ENCODE data around the gene COMMD10. TPM values are rescaled to one million over a fixed set of nuclear protein-coding genes. Genes with fewer than 3 reads are reported as not detected.

The COMMD10 gene
- total and polyA plus RNA-seq, 2 of the 8 experiments (the other 6 are each of a cell fraction or from before 2014, with no cell fraction given), result 16.5 to 43.4 TPM

GRCh38 chr5:116058346-116058936, 26.4 kb upstream of the COMMD10 start:
- no peak overlapping the region for H3K27ac ChIP-seq (ENCODE audit: low read depth, low read length)
- H3K79me1 ChIP-seq (ENCODE audit: low read depth, low read length), result no peaks in the 10 kb centered on the region
- H4K20me1 ChIP-seq (replicated peaks in 1 of 2; ENCODE audit: control insufficient read depth in 1 of 2, insufficient read depth in 2 of 2, low read length in 2 of 2), result no peaks in the 10 kb centered on the region
- H3K36me3 ChIP-seq (ENCODE audit: control insufficient read depth in 2 of 4, insufficient read depth in 4 of 4, low read length in 3 of 4), result no peaks in the 10 kb centered on the region
- H2BK15ac ChIP-seq (ENCODE audit: low read length), result no peak overlapping the region
- CTCF ChIA-PET (ENCODE audit: partially characterized antibody), result interaction anchor here (1.3 kb wide), 2 partner anchors 9 to 10 kb away, joined by 3 read pairs; no protein-coding TSS in a partner anchor
- DNase-seq (ENCODE audit: low read depth in 1 of 2, low spot score in 2 of 2) (no peak), FAIRE-seq (no peak)
- H3K14ac ChIP-seq (ENCODE audit: insufficient read length), result no peak overlapping the region
- H3K4me3 ChIP-seq (ENCODE audit: extremely low read depth in 1 of 4, insufficient read depth in 2 of 4, low read depth in 3 of 4, low read length in 4 of 4), result no peak overlapping the region
- H2BK5ac ChIP-seq (ENCODE audit: low read depth, low read length), result no peak overlapping the region
- no peaks in the 10 kb centered on the region for H3K27me3 ChIP-seq (replicated peaks in 1 of 4; ENCODE audit: control insufficient read depth in 3 of 4, extremely low read depth in 1 of 4, insufficient read depth in 3 of 4, low read length in 3 of 4)
- H3K9me3 ChIP-seq (ENCODE audit: insufficient read depth in 2 of 2, low read depth in 1 of 2, low read length in 1 of 2), result no peaks in the 10 kb centered on the region; a peak in 1 of 4 replicates
- no peak overlapping the region for H2AK5ac ChIP-seq (ENCODE audit: low read depth, low read length)
- H2BK120ac ChIP-seq (replicated peaks; ENCODE audit: low read depth, low read length), result no peak overlapping the region
- no peak overlapping the region for H3K18ac ChIP-seq (ENCODE audit: extremely low read depth, low read length)
- no peak overlapping the region for H3K9ac ChIP-seq (replicated peaks in 1 of 4; ENCODE audit: extremely low read depth in 1 of 4, low read depth in 3 of 4, low read length in 3 of 4)
- H3K23ac ChIP-seq (ENCODE audit: insufficient read length), result no peak overlapping the region
- WGBS, 2 experiments (ENCODE audit: extremely low coverage in 1 of 2, insufficient coverage in 1 of 2, insufficient read length in 1 of 2, insufficient replicate concordance in 2 of 2, low coverage in 1 of 2, low lambda C conversion rate in 2 of 2, missing lambda C conversion rate in 1 of 2), result 93% methylated on average over 13 of the region's 13 CpGs; no CpG with 5 or more reads in 1 of the 2 experiments
- H4K8ac ChIP-seq (ENCODE audit: extremely low read depth, insufficient read depth, low read length), result no peak overlapping the region
- POLR2A ChIA-PET (ENCODE audit: partially characterized antibody), result no interaction called here
- no peaks in the 10 kb centered on the region for H3K23me2 ChIP-seq (ENCODE audit: low read depth, low read length)
- no peak overlapping the region for H4K91ac ChIP-seq (replicated peaks; ENCODE audit: insufficient read length, low read length)
- H2BK12ac ChIP-seq (ENCODE audit: low read depth, low read length), result no peak overlapping the region
- no peak overlapping the region for H4K5ac ChIP-seq (ENCODE audit: insufficient read length, low read depth, low read length)
- H2BK20ac ChIP-seq (ENCODE audit: low read length), result no peak overlapping the region
- H3K56ac ChIP-seq (replicated peaks; ENCODE audit: insufficient read length, low read depth, low read length), result no peak overlapping the region
- H3K79me2 ChIP-seq (ENCODE audit: control insufficient read depth in 1 of 2, insufficient read depth in 2 of 2, low read length in 2 of 2), result no peaks in the 10 kb centered on the region
- no peaks in the 10 kb centered on the region for H3K4me1 ChIP-seq (replicated peaks in 1 of 4; ENCODE audit: control insufficient read depth in 3 of 4, insufficient read depth in 4 of 4, low read length in 3 of 4)
- H3K4ac ChIP-seq (replicated peaks; ENCODE audit: insufficient read length, low read depth, low read length), result no peak overlapping the region
- TF ChIP-seq ASH2L (IDR thresholded peaks at IDR 0.05; ENCODE audit: low read length) (no peak), FOSL1 (IDR thresholded peaks at IDR 0.05; ENCODE audit: insufficient read depth, low read depth, low read length) (no peak), CHD2 (IDR thresholded peaks at IDR 0.05; ENCODE audit: low read length) (no peak), KDM1A (IDR thresholded peaks at IDR 0.05; ENCODE audit: borderline replicate concordance, low read length) (no peak), BRCA1 (IDR thresholded peaks at IDR 0.05; ENCODE audit: low read depth, low read length) (no peak), BCL11A (IDR thresholded peaks at IDR 0.05; ENCODE audit: low read depth in 2 of 2, low read length in 2 of 2) (no peak), NANOG (IDR thresholded peaks at IDR 0.05; ENCODE audit: insufficient read depth, low read depth, low read length, poor library complexity, severe bottlenecking) (no peak), SP2 (IDR thresholded peaks at IDR 0.05; ENCODE audit: low read length) (no peak), SIRT6 (IDR thresholded peaks at IDR 0.05; ENCODE audit: low read length) (no peak), POLR2A (IDR thresholded peaks at IDR 0.05; ENCODE audit: control extremely low read depth in 1 of 2, low read depth in 2 of 2, low read length in 2 of 2) (no peak), CREB1 (IDR thresholded peaks at IDR 0.05) (no peak), SIN3A (conservative IDR thresholded peaks at IDR 0.05 in 1 of 2, IDR thresholded peaks at IDR 0.05 in 1 of 2; ENCODE audit: low read depth in 1 of 2, low read length in 2 of 2) (no peak), HDAC6 (IDR thresholded peaks at IDR 0.05; ENCODE audit: low read depth, low read length) (no peak), EZH2 (IDR thresholded peaks at IDR 0.05; ENCODE audit: low read depth, low read length, severe bottlenecking) (no peak), CEBPB (IDR thresholded peaks at IDR 0.05; ENCODE audit: low read depth, low read length) (no peak)
- no peak overlapping the region for H3K4me2 ChIP-seq (ENCODE audit: insufficient read depth in 1 of 2, low read depth in 2 of 2, low read length in 2 of 2)
- H2AFZ ChIP-seq (ENCODE audit: low read length), result no peak overlapping the region

Data from H1 (cell line).